BLaER1 (cell line): ENCODE data around the gene ATF7.
A peak's percentile ranks its signal among the peaks of the same experiment; 100 is the strongest.

Source experiments
- H3K27ac ChIP-seq: shearing (Covaris generic); formaldehyde crosslinking; 2 replicates; pipeline ENCODE4 v1.8.1; 2022
- H3K27me3 ChIP-seq: shearing (Covaris generic); formaldehyde crosslinking; 2 replicates; pipeline ENCODE4 v1.8.1; 2022
- H3K36me3 ChIP-seq: shearing (Covaris generic); formaldehyde crosslinking; 2 replicates; pipeline ENCODE4 v1.8.1; 2022
- H3K4me1 ChIP-seq: shearing (Covaris generic); formaldehyde crosslinking; 2 replicates; pipeline ENCODE4 v1.8.1; 2022
- H3K4me2 ChIP-seq: shearing (Covaris generic); formaldehyde crosslinking; 2 replicates; pipeline ENCODE4 v1.8.1; 2022
- H3K4me3 ChIP-seq: shearing (Covaris generic); formaldehyde crosslinking; 2 replicates; pipeline ENCODE4 v1.8.1; 2022
- H3K9ac ChIP-seq: shearing (Covaris generic); formaldehyde crosslinking; 2 replicates; pipeline ENCODE4 v1.8.1; 2022
- H3K9me3 ChIP-seq: shearing (Covaris generic); formaldehyde crosslinking; 2 replicates; pipeline ENCODE4 v1.8.1; 2022
- H4K20me1 ChIP-seq: shearing (Covaris generic); formaldehyde crosslinking; 2 replicates; pipeline ENCODE4 v1.8.1; 2022
- Cebpa-rat ChIP-seq: shearing (Covaris generic); IDR thresholded peaks from 2 replicates; pipeline ENCODE4 v1.8.1; 2022

The ATF7 gene

DNA sequence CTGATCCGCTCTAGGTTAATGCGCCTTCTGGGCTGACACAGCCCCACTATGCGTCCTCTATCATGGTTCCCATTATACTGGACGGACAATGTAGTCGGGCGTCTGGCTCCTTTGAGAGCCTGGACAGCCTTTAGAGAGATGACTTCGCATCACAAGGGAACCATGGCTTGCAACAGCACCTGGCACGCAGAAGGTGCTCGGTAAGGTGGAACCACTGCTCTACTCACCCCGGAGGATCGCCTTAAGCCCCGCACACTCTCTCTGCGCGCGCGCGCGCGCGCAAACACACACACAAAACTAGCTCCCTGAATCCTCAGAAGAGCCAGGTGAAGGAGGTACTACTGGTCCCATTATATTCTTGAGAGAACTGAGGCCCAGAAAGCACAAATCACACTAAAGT, 134.0 kb downstream of the ATF7 start:
- Histone ChIP-seq H3K4me2 (peak overlapping the region; percentile 90), H3K4me1 (peaks cover 57% of the 10 kb centered on the region), H3K36me3 (peaks cover 15% of the 10 kb centered on the region), H3K9me3 (no peaks in the 10 kb centered on the region), H3K4me3 (no peak overlapping the region), H3K27ac (peak overlapping the region; percentile 44; the same call in 1 of the 2 replicates), H4K20me1 (peaks cover 26% of the 10 kb centered on the region), H3K9ac (no peak overlapping the region), H3K27me3 (no peaks in the 10 kb centered on the region)
- no peak for TF ChIP-seq Cebpa-rat

GRCh38 chr12:53489242-53489864, 136.8 kb downstream of the ATF7 start:
- H3K9me3 ChIP-seq = no peaks in the 10 kb centered on the region
- no peak overlapping the region for H3K4me2 ChIP-seq
- no peak overlapping the region for H3K4me3 ChIP-seq
- TF ChIP-seq Cebpa-rat = no peak
- peaks cover 38% of the 10 kb centered on the region for H3K4me1 ChIP-seq
- peaks cover 41% of the 10 kb centered on the region for H3K36me3 ChIP-seq
- H4K20me1 ChIP-seq = peaks cover 55% of the 10 kb centered on the region
- 0 out of 2 replicates have a peak, but pooled peaks cover 3% of the 10 kb centered on the region for H3K27me3 ChIP-seq
- H3K9ac ChIP-seq = no peak overlapping the region
- no peak overlapping the region for H3K27ac ChIP-seq

DNA sequence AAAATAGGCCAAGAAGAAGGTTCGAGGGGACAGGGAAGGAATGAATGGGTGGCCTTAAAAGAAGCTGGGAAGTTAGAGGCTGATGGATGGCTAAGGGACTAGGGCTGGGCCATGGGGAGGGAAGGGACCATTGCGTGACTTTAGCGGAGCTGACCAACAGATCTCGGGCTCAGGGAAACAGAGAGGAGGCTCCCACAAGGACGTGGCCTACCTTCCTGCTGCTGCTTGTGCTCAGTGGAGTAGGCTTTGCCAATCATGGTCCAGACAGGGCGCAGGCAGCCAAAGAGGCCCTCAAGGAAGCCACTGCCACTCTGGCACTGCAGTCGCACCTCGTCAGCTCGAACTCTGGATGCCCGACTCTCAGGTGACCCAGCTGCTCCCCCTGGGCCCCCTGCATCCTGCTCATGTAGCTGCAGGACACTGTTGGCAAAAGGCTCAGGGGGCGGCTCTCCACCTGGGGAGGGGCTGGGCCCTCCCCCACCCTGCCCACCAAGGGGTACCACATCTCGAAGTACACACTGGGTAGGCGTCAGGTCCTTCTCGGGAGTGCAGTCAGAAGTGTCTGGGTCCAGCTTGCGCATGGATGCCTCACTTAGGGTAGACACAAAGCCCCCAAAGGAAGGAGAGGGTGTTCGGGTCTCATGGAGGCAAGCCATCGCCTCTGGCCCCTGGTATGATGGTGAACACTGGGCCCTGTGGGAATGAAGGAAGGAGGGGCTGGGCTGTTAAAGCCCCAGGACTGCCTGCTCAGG, 139.3 kb downstream of the ATF7 start:
- Histone ChIP-seq H3K4me1 (peaks cover 20% of the 10 kb centered on the region), H4K20me1 (peaks cover 75% of the 10 kb centered on the region), H3K9me3 (no peaks in the 10 kb centered on the region), H3K36me3 (peaks cover 66% of the 10 kb centered on the region), H3K4me3 (no peak overlapping the region), H3K9ac (no peak overlapping the region), H3K4me2 (no peak overlapping the region), H3K27ac (0 out of 2 replicates have a peak overlapping the region, but pooled peaks have one; percentile 38), H3K27me3 (0 out of 2 replicates have a peak, but pooled peaks cover 3% of the 10 kb centered on the region)
- TF ChIP-seq Cebpa-rat = no peak

- peaks cover 73% of the 10 kb centered on the region for H3K36me3 ChIP-seq
- H3K4me1 ChIP-seq = peaks cover 17% of the 10 kb centered on the region
- no peak for TF ChIP-seq Cebpa-rat
- H3K27me3 ChIP-seq = 0 out of 2 replicates have a peak, but pooled peaks cover 3% of the 10 kb centered on the region
- H3K4me2 ChIP-seq = no peak overlapping the region
- H4K20me1 ChIP-seq = peaks cover 81% of the 10 kb centered on the region
- 0 out of 2 replicates have a peak overlapping the region, but pooled peaks have one; percentile 38 for H3K27ac ChIP-seq
- H3K9me3 ChIP-seq = no peaks in the 10 kb centered on the region
- H3K4me3 ChIP-seq = no peak overlapping the region
- H3K9ac ChIP-seq = no peak overlapping the region
These were observed 140.0 kb downstream of the ATF7 start for GRCh38 chr12:53485955-53486735.

DNA sequence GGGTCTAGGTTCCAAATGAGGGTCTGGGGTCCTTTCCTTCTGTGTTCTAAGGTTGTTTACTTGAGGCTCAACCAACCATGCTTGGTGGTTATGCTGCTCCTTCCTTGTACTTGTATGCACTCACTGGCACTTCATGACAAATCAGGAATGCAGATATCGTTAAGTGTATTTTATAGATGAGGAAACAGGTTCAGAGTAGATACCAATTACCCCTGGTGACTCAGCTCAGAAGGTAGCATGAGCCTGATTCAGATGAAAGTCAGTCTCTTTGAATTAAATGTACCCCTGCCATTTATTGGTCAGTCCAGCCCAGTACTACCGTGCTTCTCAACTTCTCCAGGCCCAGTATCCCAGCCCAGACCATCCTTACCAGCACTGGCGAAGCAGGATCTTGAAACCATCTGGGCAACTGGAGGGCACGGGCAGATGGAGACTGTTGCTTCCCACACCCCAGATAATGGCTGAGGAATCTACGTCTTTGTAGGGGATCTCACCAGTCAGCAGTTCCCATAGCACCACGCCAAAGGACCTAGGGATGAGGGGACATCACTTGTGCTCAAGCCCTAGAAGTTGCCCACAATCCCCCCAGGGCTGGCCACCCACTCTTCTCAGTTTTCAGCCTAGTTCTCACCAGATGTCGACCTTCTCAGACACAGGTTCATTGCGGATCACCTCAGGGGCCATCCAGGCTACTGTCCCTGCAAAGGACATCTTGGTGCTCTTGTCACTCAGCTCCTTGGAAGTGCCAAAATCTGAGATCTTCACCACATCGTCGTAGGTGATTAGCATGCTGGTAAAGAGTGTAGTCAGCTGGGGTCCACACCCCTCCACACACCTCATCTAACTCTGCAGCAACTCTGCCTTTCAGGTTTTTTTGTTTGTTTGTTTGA, 141.3 kb downstream of the ATF7 start:
- Histone ChIP-seq H3K4me3 (no peak overlapping the region), H3K4me1 (peaks cover 8% of the 10 kb centered on the region; the same call in 1 of the 2 replicates), H3K27ac (no peak overlapping the region), H3K9me3 (no peaks in the 10 kb centered on the region), H3K9ac (no peak overlapping the region), H3K27me3 (0 out of 2 replicates have a peak, but pooled peaks cover 3% of the 10 kb centered on the region), H3K36me3 (peaks cover 85% of the 10 kb centered on the region), H3K4me2 (no peak overlapping the region), H4K20me1 (peaks cover 91% of the 10 kb centered on the region)
- TF ChIP-seq Cebpa-rat = no peak

- Histone ChIP-seq H4K20me1 (peaks cover 94% of the 10 kb centered on the region), H3K36me3 (peaks cover 95% of the 10 kb centered on the region), H3K4me2 (no peak overlapping the region), H3K27ac (no peak overlapping the region), H3K27me3 (0 out of 2 replicates have a peak, but pooled peaks cover 3% of the 10 kb centered on the region), H3K9me3 (no peaks in the 10 kb centered on the region), H3K4me1 (peaks cover 8% of the 10 kb centered on the region; the same call in 1 of the 2 replicates), H3K4me3 (no peak overlapping the region), H3K9ac (no peak overlapping the region)
- TF ChIP-seq Cebpa-rat = no peak
These were observed 142.2 kb downstream of the ATF7 start for GRCh38 chr12:53483979-53484377.

GRCh38 chr12:53483225-53483978, 142.8 kb downstream of the ATF7 start:
- H3K27me3 ChIP-seq = 0 out of 2 replicates have a peak, but pooled peaks cover 3% of the 10 kb centered on the region
- no peak for TF ChIP-seq Cebpa-rat
- H3K9ac ChIP-seq = no peak overlapping the region
- H3K9me3 ChIP-seq = no peaks in the 10 kb centered on the region
- H3K27ac ChIP-seq = no peak overlapping the region
- H4K20me1 ChIP-seq = peaks cover 100% of the 10 kb centered on the region
- no peak overlapping the region for H3K4me2 ChIP-seq
- H3K4me3 ChIP-seq = no peak overlapping the region
- peaks cover 100% of the 10 kb centered on the region for H3K36me3 ChIP-seq
- H3K4me1 ChIP-seq = peaks cover 8% of the 10 kb centered on the region; the same call in 1 of the 2 replicates

DNA sequence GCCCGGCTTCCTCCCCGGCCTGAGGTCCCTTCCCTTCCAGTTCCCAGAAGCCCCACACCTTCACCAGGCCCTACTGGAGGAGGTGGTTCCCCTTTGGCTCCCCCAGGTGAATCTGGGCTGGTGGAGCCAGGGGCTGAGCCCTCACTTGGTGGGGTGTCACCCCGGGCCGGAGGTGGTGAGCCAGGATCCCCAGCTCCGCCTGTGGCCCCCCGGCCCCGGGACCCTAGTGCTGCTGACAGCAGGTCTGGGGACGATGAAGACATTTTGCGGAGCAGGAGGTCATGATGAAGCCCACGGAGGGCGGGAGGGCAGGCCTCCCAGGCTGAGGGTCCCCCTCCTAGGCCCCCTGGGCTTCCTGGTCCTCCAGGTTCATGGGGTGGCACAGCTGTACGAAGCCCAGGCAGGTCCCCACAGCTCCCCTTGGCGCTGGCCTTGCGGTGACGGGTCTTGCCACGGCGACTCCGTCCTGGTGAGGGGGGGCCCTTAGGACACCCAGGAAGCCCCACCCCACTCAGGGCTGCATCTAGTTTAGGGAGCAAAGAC, 143.5 kb downstream of the ATF7 start:
- 0 out of 2 replicates have a peak, but pooled peaks cover 3% of the 10 kb centered on the region for H3K27me3 ChIP-seq
- H3K9ac ChIP-seq = no peak overlapping the region
- H3K4me3 ChIP-seq = no peak overlapping the region
- TF ChIP-seq Cebpa-rat = no peak
- no peak overlapping the region for H3K27ac ChIP-seq
- peaks cover 100% of the 10 kb centered on the region for H3K36me3 ChIP-seq
- no peak overlapping the region for H3K4me2 ChIP-seq
- peaks cover 8% of the 10 kb centered on the region; the same call in 1 of the 2 replicates for H3K4me1 ChIP-seq
- no peaks in the 10 kb centered on the region for H3K9me3 ChIP-seq
- peaks cover 100% of the 10 kb centered on the region for H4K20me1 ChIP-seq
